Measurements from ENCODE around the gene MRPL40. TPM values are rescaled to one million over a fixed set of nuclear protein-coding genes. Genes with fewer than 3 reads are reported as not detected.

MRPL40 gene
- total and polyA plus RNA-seq, 2 experiments from 2014 or later = 25.9 to 57.6 TPM

DNA sequence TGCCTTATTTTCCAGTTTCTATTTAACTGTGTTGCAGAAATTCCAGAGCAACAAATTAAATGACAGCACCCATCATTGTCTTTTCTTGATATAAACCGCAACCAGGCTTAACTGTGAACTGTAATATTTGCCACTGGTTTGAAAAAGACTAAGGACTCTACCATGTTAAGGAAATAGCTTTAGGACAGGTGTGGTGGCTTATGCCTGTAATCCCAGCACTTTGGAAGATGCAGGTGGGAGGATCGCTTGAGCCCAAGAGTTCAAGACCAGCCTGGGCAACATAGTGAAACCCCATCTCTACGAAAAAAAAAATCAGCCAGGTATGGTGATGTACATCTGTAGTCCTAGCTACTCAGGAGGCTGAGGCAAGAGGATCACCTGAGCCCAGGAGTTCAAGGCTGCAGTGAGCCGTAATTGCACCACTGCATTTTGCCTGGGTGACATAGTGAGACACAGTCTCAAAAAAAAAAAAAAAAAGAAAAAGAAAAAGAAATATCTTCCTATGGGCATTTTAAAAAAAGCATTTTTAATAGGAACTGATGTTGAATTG, 29.6 kb upstream of the MRPL40 start:
- no peak overlapping the region for H3K4me2 ChIP-seq
- H2AFZ ChIP-seq = no peak overlapping the region
- 92% methylated on average over 4 of the region's 4 CpGs for WGBS (ENCODE audit: low lambda C conversion rate, missing lambda C conversion rate)
- H3K9me3 ChIP-seq (ENCODE audit: low read depth) = no peaks in the 10 kb centered on the region
- TF ChIP-seq EZH2phosphoT487 (IDR thresholded peaks at IDR 0.05; ENCODE audit: low read depth, severe bottlenecking, unreplicated experiment) (no peak), EZH2 (IDR thresholded peaks at IDR 0.05; ENCODE audit: borderline replicate concordance) (no peak)
- TF ChIP-seq, protein P1, sequence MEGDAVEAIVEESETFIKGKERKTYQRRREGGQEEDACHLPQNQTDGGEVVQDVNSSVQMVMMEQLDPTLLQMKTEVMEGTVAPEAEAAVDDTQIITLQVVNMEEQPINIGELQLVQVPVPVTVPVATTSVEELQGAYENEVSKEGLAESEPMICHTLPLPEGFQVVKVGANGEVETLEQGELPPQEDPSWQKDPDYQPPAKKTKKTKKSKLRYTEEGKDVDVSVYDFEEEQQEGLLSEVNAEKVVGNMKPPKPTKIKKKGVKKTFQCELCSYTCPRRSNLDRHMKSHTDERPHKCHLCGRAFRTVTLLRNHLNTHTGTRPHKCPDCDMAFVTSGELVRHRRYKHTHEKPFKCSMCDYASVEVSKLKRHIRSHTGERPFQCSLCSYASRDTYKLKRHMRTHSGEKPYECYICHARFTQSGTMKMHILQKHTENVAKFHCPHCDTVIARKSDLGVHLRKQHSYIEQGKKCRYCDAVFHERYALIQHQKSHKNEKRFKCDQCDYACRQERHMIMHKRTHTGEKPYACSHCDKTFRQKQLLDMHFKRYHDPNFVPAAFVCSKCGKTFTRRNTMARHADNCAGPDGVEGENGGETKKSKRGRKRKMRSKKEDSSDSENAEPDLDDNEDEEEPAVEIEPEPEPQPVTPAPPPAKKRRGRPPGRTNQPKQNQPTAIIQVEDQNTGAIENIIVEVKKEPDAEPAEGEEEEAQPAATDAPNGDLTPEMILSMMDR (IDR thresholded peaks at IDR 0.05; ENCODE audit: poor library complexity) = no peak
- no peaks in the 10 kb centered on the region for H3K79me2 ChIP-seq
- no peaks in the 10 kb centered on the region for H3K36me3 ChIP-seq (replicated peaks; ENCODE audit: insufficient read depth, low read depth)
- H3K9me2 ChIP-seq (replicated peaks; ENCODE audit: insufficient read depth) = no peaks in the 10 kb centered on the region
- no peaks in the 10 kb centered on the region for H4K20me1 ChIP-seq (ENCODE audit: insufficient read depth, poor library complexity, severe bottlenecking)
- no peak overlapping the region for H3K27ac ChIP-seq
- no peak for DNase-seq (ENCODE audit: low spot score)
- no peaks in the 10 kb centered on the region for H3K27me3 ChIP-seq
- H3K4me1 ChIP-seq (ENCODE audit: insufficient read depth) = no peaks in the 10 kb centered on the region
- no peak overlapping the region for H3K4me3 ChIP-seq

DNA sequence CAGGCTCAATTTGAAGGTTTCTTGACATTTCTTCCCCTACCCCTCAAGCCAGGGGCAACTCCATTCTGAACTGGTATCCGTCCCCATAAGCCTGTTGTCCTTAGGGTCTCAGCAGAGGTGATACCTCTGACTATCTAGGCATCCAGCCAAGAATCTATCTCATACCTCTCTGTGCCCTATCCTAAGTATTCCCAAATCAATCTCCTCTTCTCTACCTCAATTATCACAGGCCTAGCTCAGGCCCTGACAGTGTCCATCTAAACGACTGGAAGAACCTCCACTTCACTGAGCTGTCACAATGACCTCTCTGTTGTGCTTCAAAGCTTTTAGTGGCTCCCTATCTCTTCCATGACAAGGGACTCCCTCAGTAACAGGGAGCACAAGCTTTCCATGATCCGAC, 27.7 kb upstream of the MRPL40 start:
- H3K36me3 ChIP-seq (replicated peaks; ENCODE audit: insufficient read depth, low read depth) = no peaks in the 10 kb centered on the region
- no peaks in the 10 kb centered on the region for H3K4me1 ChIP-seq (ENCODE audit: insufficient read depth)
- no peaks in the 10 kb centered on the region for H4K20me1 ChIP-seq (ENCODE audit: insufficient read depth, poor library complexity, severe bottlenecking)
- H3K4me3 ChIP-seq = no peak overlapping the region
- no peak overlapping the region for H3K27ac ChIP-seq
- no peak overlapping the region for H3K4me2 ChIP-seq
- H3K9me2 ChIP-seq (replicated peaks; ENCODE audit: insufficient read depth) = no peaks in the 10 kb centered on the region
- no peak for DNase-seq (ENCODE audit: low spot score)
- no peak overlapping the region for H2AFZ ChIP-seq
- H3K9me3 ChIP-seq (ENCODE audit: low read depth) = no peaks in the 10 kb centered on the region
- WGBS (ENCODE audit: low lambda C conversion rate, missing lambda C conversion rate) = 97% methylated on average over 3 of the region's 3 CpGs
- no peaks in the 10 kb centered on the region for H3K79me2 ChIP-seq
- TF ChIP-seq EZH2 (IDR thresholded peaks at IDR 0.05; ENCODE audit: borderline replicate concordance) (no peak), EZH2phosphoT487 (IDR thresholded peaks at IDR 0.05; ENCODE audit: low read depth, severe bottlenecking, unreplicated experiment) (no peak)
- TF ChIP-seq, protein P1 (IDR thresholded peaks at IDR 0.05; ENCODE audit: poor library complexity) = no peak
- H3K27me3 ChIP-seq = no peaks in the 10 kb centered on the region

DNA sequence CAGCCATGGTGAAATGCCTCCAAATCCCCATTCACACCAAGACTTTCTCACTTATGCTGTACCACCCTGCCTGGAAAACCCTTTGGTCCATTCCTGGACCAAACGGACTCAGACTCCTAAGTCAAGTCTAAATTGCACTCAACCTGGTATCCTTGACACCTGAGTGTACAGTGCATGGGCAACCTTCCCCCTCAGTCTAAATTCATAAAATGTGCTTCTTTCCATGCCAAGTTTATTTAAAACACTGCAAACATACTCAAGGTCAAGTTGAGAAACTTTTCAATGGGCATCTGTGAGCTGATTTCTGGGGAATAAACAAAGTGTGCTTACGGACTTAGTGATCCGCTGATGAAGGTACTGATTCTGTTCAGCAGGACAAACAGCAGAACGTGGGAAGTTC, 27.2 kb upstream of the MRPL40 start:
- no peak overlapping the region for H3K4me2 ChIP-seq
- DNase-seq (ENCODE audit: low spot score) = no peak
- H3K36me3 ChIP-seq (replicated peaks; ENCODE audit: insufficient read depth, low read depth) = no peaks in the 10 kb centered on the region
- no peaks in the 10 kb centered on the region for H3K9me2 ChIP-seq (replicated peaks; ENCODE audit: insufficient read depth)
- H3K27me3 ChIP-seq = no peaks in the 10 kb centered on the region
- no peak overlapping the region for H3K4me3 ChIP-seq
- H3K27ac ChIP-seq = no peak overlapping the region
- H3K79me2 ChIP-seq = peaks cover 4% of the 10 kb centered on the region
- no peak for TF ChIP-seq EZH2phosphoT487 (IDR thresholded peaks at IDR 0.05; ENCODE audit: low read depth, severe bottlenecking, unreplicated experiment)
- TF ChIP-seq, protein P1 (IDR thresholded peaks at IDR 0.05; ENCODE audit: poor library complexity) = no peak
- TF ChIP-seq EZH2 (IDR thresholded peaks at IDR 0.05; ENCODE audit: borderline replicate concordance) = no peak
- H3K4me1 ChIP-seq (ENCODE audit: insufficient read depth) = no peaks in the 10 kb centered on the region
- no peaks in the 10 kb centered on the region for H3K9me3 ChIP-seq (ENCODE audit: low read depth)
- no peaks in the 10 kb centered on the region for H4K20me1 ChIP-seq (ENCODE audit: insufficient read depth, poor library complexity, severe bottlenecking)
- no peak overlapping the region for H2AFZ ChIP-seq
- 91% methylated on average over 4 of the region's 4 CpGs for WGBS (ENCODE audit: low lambda C conversion rate, missing lambda C conversion rate)
